ENCODE data around the gene IRF1.

The IRF1 gene

DNA sequence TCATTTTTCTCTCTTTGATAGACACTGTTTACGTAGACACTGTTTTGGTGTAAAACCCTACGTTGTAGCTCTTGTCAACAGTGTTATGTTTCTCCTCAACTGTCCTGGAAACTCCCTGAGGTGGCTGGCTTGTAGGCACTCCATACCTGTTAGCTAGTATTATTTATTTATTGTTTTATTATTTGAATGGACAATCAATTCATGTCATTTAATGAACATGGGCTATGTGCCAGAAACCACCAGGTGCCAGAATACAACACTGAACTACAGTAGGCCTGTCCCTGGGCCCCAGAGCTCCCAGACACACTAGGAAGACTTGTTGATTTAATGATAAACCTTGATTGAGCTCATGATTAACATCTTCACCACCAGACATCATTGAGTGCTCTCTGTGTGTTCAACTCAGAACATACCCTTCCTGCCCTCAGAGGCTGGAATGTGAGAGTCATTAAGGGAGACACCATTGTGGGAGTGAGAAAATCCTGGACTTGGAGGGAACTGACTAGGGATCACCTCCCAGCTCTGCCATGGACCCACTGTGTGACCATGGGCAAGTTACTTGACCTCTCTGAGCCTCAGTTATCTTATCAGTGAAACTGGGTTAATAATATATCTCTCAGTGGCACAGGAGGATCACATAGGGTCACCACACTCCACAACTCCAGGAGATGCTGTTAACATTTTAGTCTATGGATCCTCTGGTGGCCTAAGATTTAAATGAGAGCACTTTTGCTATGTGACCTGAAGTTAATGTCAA lies 19.2 kb downstream of the IRF1 start:
- TF ChIP-seq, protein P1, sequence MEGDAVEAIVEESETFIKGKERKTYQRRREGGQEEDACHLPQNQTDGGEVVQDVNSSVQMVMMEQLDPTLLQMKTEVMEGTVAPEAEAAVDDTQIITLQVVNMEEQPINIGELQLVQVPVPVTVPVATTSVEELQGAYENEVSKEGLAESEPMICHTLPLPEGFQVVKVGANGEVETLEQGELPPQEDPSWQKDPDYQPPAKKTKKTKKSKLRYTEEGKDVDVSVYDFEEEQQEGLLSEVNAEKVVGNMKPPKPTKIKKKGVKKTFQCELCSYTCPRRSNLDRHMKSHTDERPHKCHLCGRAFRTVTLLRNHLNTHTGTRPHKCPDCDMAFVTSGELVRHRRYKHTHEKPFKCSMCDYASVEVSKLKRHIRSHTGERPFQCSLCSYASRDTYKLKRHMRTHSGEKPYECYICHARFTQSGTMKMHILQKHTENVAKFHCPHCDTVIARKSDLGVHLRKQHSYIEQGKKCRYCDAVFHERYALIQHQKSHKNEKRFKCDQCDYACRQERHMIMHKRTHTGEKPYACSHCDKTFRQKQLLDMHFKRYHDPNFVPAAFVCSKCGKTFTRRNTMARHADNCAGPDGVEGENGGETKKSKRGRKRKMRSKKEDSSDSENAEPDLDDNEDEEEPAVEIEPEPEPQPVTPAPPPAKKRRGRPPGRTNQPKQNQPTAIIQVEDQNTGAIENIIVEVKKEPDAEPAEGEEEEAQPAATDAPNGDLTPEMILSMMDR (IDR thresholded peaks at IDR 0.05; ENCODE audit: unreplicated experiment in 3 of 3) = no peak
- Mint-ChIP-seq H3K27me3 (ENCODE audit: low read depth) (no peaks in the 10 kb centered on the region), H3K9me3 (peaks cover 3% of the 10 kb centered on the region), H3K4me3 (no peak overlapping the region), H3K36me3 (ENCODE audit: low read depth) (no peaks in the 10 kb centered on the region), H3K27ac (no peak overlapping the region), H3K4me1 (peaks cover 34% of the 10 kb centered on the region)

DNA sequence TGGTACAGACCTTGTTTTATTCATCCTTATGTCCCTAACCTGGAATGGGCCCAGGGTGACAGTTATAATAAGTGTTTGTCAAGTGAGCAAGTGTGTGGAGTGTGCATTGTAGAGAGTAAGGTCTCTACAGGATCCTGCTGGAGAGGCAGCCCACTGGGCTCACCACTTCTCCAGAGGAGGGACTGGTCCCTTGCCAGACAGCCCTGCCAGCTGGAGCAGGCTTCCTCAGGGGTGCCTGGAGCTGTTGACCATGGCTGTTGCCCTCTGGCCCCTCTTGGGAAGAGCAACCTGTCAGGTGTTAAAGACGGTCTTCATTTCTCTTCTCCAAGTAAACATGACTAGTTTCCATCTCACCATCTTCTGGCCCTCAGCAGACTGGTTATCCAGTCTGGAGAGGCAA lies 20.0 kb downstream of the IRF1 start:
- peaks cover 3% of the 10 kb centered on the region for H3K9me3 Mint-ChIP-seq
- peak overlapping the region in 2 of 3 experiments; percentile 33 to 54 for H3K27ac Mint-ChIP-seq
- no peaks in the 10 kb centered on the region for H3K36me3 Mint-ChIP-seq (ENCODE audit: low read depth)
- no peaks in the 10 kb centered on the region for H3K27me3 Mint-ChIP-seq (ENCODE audit: low read depth)
- peaks cover 29% of the 10 kb centered on the region for H3K4me1 Mint-ChIP-seq
- no peak overlapping the region for H3K4me3 Mint-ChIP-seq
- TF ChIP-seq, protein P1 (IDR thresholded peaks at IDR 0.05; ENCODE audit: unreplicated experiment in 3 of 3) = no peak

DNA sequence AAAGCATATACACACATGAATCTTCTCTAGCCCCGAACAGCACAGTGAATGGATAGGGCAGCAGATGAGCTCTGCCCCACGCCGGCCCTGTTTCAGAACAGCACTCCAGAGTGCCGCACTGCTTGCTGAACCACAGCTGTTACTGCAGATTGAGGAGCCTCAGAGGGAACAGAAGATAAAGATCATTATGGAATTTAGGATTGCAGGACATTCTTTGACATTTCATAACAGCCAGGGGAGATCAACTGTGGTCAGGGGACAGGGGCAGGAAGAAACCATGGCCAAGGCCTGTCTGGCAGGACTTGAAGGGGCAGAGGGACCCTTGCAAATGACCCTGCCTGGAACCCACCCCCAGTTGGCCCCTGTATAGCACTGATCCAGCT lies 20.6 kb downstream of the IRF1 start:
- H3K27me3 Mint-ChIP-seq (ENCODE audit: low read depth) = no peaks in the 10 kb centered on the region
- TF ChIP-seq, protein P1 (IDR thresholded peaks at IDR 0.05; ENCODE audit: unreplicated experiment in 3 of 3) = no peak

DNA sequence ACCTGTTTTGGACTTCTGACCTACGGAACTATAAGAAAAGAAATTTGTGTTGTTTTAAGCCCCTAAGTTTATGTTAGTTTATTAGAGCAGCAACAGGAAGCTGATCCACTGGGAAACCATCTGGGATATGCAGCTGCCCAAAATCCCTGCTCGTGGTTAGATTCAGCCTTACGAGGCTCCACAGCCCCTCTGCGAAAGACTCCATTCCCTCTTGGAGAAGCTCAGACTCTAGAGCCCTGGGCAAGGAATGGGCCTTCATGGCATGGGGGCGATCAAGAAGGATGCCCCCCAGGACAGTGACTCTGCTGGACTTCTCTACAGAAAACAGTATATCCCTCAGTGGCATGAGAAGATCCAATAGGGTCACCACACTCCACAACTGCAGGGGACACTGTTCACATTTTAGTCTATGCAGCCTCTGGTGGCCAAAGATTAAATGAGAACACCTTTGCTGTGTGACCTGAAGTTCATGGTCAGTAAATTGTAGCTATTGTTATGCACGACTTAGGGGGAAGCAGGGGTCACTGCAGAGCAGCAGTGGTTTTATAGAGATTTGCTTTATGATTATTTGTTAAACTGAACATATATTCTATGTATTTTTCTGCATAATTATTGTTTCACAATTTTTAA lies 21.1 kb downstream of the IRF1 start:
- Mint-ChIP-seq H3K9me3 (peaks cover 3% of the 10 kb centered on the region), H3K4me3 (no peak overlapping the region), H3K27ac (peak overlapping the region; percentile 27 to 54 (median 46)), H3K27me3 (ENCODE audit: low read depth) (no peaks in the 10 kb centered on the region), H3K4me1 (peaks cover 27% of the 10 kb centered on the region), H3K36me3 (ENCODE audit: low read depth) (no peaks in the 10 kb centered on the region)
- TF ChIP-seq, protein P1 (IDR thresholded peaks at IDR 0.05; ENCODE audit: unreplicated experiment in 3 of 3) = no peak

More for the DNA sequence above, 20.6 kb downstream of the IRF1 start:
- Mint-ChIP-seq H3K27ac (peak overlapping the region; percentile 27 to 54 (median 46)), H3K9me3 (peaks cover 3% of the 10 kb centered on the region), H3K4me1 (peaks cover 27% of the 10 kb centered on the region), H3K36me3 (ENCODE audit: low read depth) (no peaks in the 10 kb centered on the region), H3K4me3 (no peak overlapping the region)

DNA sequence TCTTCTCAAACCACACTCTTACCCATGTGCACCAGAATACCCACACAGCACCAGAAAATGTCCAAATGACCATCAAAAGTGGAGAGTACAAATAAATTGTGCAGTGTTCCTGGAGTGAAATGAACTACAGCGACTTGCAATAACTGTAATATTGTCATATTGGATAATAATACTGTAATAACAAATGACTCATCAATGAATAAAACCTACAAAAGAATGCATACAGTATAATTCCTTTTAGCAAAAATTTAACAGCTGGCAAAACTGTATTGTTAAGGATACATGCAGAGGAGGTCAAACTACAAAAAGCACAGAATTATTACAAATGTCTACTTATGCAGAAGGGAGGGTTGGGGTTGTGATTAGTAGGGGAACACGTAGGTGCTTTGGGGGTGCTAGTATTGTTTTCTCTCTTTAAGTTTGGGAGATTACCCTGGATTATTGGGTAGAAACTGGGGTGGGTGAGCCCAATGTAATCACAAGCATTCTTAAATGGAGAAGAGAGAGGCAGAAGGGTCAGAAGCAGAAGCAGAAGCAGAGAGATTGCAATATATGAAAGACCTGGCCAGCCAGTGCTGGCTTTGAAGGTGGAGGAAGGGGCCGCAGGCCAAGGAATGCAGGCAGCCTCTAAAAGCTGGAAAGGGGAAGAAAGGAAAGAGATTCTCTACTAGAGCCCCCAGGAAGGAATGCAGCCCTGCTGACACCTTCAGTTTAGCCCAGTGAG lies 21.8 kb downstream of the IRF1 start:
- Mint-ChIP-seq H3K36me3 (ENCODE audit: low read depth) (no peaks in the 10 kb centered on the region), H3K4me1 (peaks cover 29% of the 10 kb centered on the region), H3K27me3 (ENCODE audit: low read depth) (no peaks in the 10 kb centered on the region), H3K27ac (no peak overlapping the region), H3K9me3 (peaks cover 3% of the 10 kb centered on the region), H3K4me3 (no peak overlapping the region)
- TF ChIP-seq, protein P1 (IDR thresholded peaks at IDR 0.05; ENCODE audit: unreplicated experiment in 3 of 3) = no peak

Measured in nephron (organoid).